Astrocyte (in vitro differentiated cells and primary cell): ENCODE measurements around the gene CEP128. TPM values are rescaled to one million over a fixed set of nuclear protein-coding genes. Genes with fewer than 3 reads are reported as not detected.

Experiments
- DNase-seq: peaks from one replicate; pipeline ENCODE4 v3.0.0-alpha.2; 2010; ENCODE audit warnings: low read depth
- FAIRE-seq: peaks from 2 replicates; lab custom pipeline; 2011; peaks lifted over from hg19 to GRCh38; lab: Jason Lieb, UNC
- H2AFZ ChIP-seq: 2 replicates; pipeline ENCODE4 v1.6.0; 2012; ENCODE audit warnings: low read depth, low read length, inconsistent platforms
- H3K27ac ChIP-seq: 2 replicates; pipeline ENCODE4 v1.5.1; 2011; ENCODE audit warnings: low read depth, low read length, inconsistent platforms
- H3K27me3 ChIP-seq: 2 replicates; pipeline ENCODE4 v1.6.0; 2011; ENCODE audit warnings: low read length, inconsistent platforms; ENCODE audit not compliant: insufficient read depth
- H3K36me3 ChIP-seq: 2 replicates; pipeline ENCODE4 v1.5.1; 2011; ENCODE audit warnings: low read length, inconsistent platforms; ENCODE audit not compliant: insufficient read depth
- H3K4me1 ChIP-seq: 2 replicates; pipeline ENCODE4 v1.5.1; 2011; ENCODE audit warnings: low read length, inconsistent platforms; ENCODE audit not compliant: insufficient read depth
- H3K4me2 ChIP-seq: 2 replicates; pipeline ENCODE4 v1.6.0; 2012; ENCODE audit warnings: low read length, inconsistent platforms
- H3K4me3 ChIP-seq: 2 replicates; pipeline ENCODE4 v1.5.1; 2011; ENCODE audit warnings: low read depth, mild to moderate bottlenecking, low read length, inconsistent platforms; ENCODE audit not compliant: insufficient read depth
- H3K79me2 ChIP-seq: 2 replicates; pipeline ENCODE4 v1.6.0; 2012; ENCODE audit warnings: mild to moderate bottlenecking, low read length, inconsistent platforms; ENCODE audit not compliant: insufficient read depth
- H3K9ac ChIP-seq: 2 replicates; pipeline ENCODE4 v1.6.0; 2012; ENCODE audit warnings: mild to moderate bottlenecking, low read length, inconsistent platforms
- H3K9me3 ChIP-seq: 2 replicates; pipeline ENCODE4 v1.5.1; 2012; ENCODE audit warnings: low read depth, mild to moderate bottlenecking, low read length, inconsistent platforms; ENCODE audit not compliant: insufficient read depth
- H4K20me1 ChIP-seq: 2 replicates; pipeline ENCODE4 v1.6.0; 2012; ENCODE audit warnings: low read length, inconsistent platforms; ENCODE audit not compliant: insufficient read depth
- H3K27ac Mint-ChIP-seq: one replicate; pipeline ENCODE4 v1.8.0; 2021; ENCODE audit warnings: mild to moderate bottlenecking, mixed read lengths; ENCODE audit not compliant: unreplicated experiment
- H3K27me3 Mint-ChIP-seq: one replicate; pipeline ENCODE4 v1.8.0; 2021; ENCODE audit warnings: low read depth, mixed read lengths; ENCODE audit not compliant: unreplicated experiment
- H3K36me3 Mint-ChIP-seq: one replicate; pipeline ENCODE4 v1.8.0; 2021; ENCODE audit warnings: low read depth, mixed read lengths; ENCODE audit not compliant: unreplicated experiment
- H3K4me1 Mint-ChIP-seq: one replicate; pipeline ENCODE4 v1.8.0; 2021; ENCODE audit warnings: low read depth, mixed read lengths; ENCODE audit not compliant: unreplicated experiment
- H3K4me3 Mint-ChIP-seq: one replicate; pipeline ENCODE4 v1.8.0; 2021; ENCODE audit warnings: mild to moderate bottlenecking, moderate library complexity, mixed read lengths; ENCODE audit not compliant: unreplicated experiment
- H3K9me3 Mint-ChIP-seq: one replicate; pipeline ENCODE4 v1.8.0; 2021; ENCODE audit warnings: mild to moderate bottlenecking, mixed read lengths; ENCODE audit not compliant: unreplicated experiment
- CTCF ChIP-seq: IDR thresholded peaks from 2 replicates; pipeline ENCODE4 v1.5.1; 2011; ENCODE audit warnings: low read depth, mild to moderate bottlenecking, inconsistent platforms, low read length, moderate library complexity; ENCODE audit not compliant: insufficient read depth
- EZH2 ChIP-seq: IDR thresholded peaks from 2 replicates; pipeline ENCODE4 v1.6.1; 2012; ENCODE audit warnings: mild to moderate bottlenecking, low read length, inconsistent platforms; ENCODE audit not compliant: insufficient read depth
- total RNA-seq: library from RNA; stranded (reverse); gene quantifications from 2 replicates; pipeline ENCODE4 v1.2.1, GENCODE V29; 2021

Gene CEP128
- total RNA-seq, 1 donor from 2014 or later, result 6.4 TPM

DNA sequence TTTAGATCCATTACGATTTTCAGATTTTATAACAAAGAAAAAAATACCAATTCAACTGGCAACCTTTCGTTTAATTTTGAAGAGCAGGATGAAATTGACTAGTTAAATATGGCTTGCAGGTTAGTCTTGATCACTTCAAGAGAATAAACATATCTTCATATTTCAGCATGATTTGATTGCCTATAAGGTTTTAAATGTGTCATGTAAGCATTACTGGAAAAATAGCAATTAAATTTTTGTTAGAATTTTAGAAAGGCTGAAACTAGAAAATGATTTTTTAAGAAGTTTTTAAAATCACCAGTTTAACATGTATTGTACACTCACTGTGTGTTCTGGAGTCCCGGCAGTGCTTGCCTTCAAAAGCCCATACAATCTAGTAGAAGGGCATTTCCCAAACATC is 420.1 kb downstream of the CEP128 start:
- Histone ChIP-seq H3K9ac (no peak overlapping the region), H3K4me1 (no peaks in the 10 kb centered on the region), H3K4me2 (no peak overlapping the region), H2AFZ (no peak overlapping the region), H3K27ac (no peak overlapping the region), H3K27me3 (no peaks in the 10 kb centered on the region), H3K4me3 (no peak overlapping the region), H3K36me3 (no peaks in the 10 kb centered on the region), H3K9me3 (no peaks in the 10 kb centered on the region), H3K79me2 (no peaks in the 10 kb centered on the region), H4K20me1 (no peaks in the 10 kb centered on the region)
- FAIRE-seq (no peak), DNase-seq (no peak)
- Mint-ChIP-seq H3K4me1 (peaks cover 6% of the 10 kb centered on the region), H3K4me3 (no peak overlapping the region), H3K9me3 (no peaks in the 10 kb centered on the region), H3K27ac (no peak overlapping the region), H3K27me3 (no peaks in the 10 kb centered on the region), H3K36me3 (no peaks in the 10 kb centered on the region)
- TF ChIP-seq CTCF (no peak), EZH2 (no peak)

GRCh38 chr14:80519002-80519401 is 422.5 kb downstream of the CEP128 start:
- no peaks in the 10 kb centered on the region for H3K9me3 ChIP-seq
- H3K27me3 Mint-ChIP-seq, result no peaks in the 10 kb centered on the region
- H3K4me3 ChIP-seq, result no peak overlapping the region
- DNase-seq (no peak), FAIRE-seq (no peak)
- H4K20me1 ChIP-seq, result no peaks in the 10 kb centered on the region
- no peak overlapping the region for H3K9ac ChIP-seq
- H2AFZ ChIP-seq, result no peak overlapping the region
- H3K27ac Mint-ChIP-seq, result no peak overlapping the region
- H3K9me3 Mint-ChIP-seq, result peaks cover 2% of the 10 kb centered on the region
- no peak overlapping the region for H3K4me2 ChIP-seq
- no peaks in the 10 kb centered on the region for H3K79me2 ChIP-seq
- H3K27me3 ChIP-seq, result no peaks in the 10 kb centered on the region
- no peak for TF ChIP-seq EZH2
- TF ChIP-seq CTCF, result no peak
- no peak overlapping the region for H3K4me3 Mint-ChIP-seq
- no peaks in the 10 kb centered on the region for H3K4me1 ChIP-seq
- H3K4me1 Mint-ChIP-seq, result peaks cover 6% of the 10 kb centered on the region
- peaks cover 2% of the 10 kb centered on the region for H3K36me3 Mint-ChIP-seq
- H3K36me3 ChIP-seq, result no peaks in the 10 kb centered on the region
- no peak overlapping the region for H3K27ac ChIP-seq

- H3K27ac Mint-ChIP-seq, result no peak overlapping the region
- TF ChIP-seq CTCF (no peak), EZH2 (no peak)
- DNase-seq (no peak), FAIRE-seq (no peak)
- no peaks in the 10 kb centered on the region for H3K27me3 ChIP-seq
- no peaks in the 10 kb centered on the region for H3K9me3 ChIP-seq
- H3K4me3 Mint-ChIP-seq, result no peak overlapping the region
- H3K36me3 Mint-ChIP-seq, result peaks cover 2% of the 10 kb centered on the region
- H3K36me3 ChIP-seq, result no peaks in the 10 kb centered on the region
- H3K9me3 Mint-ChIP-seq, result peaks cover 3% of the 10 kb centered on the region
- H3K4me2 ChIP-seq, result no peak overlapping the region
- H3K4me1 Mint-ChIP-seq, result peaks cover 4% of the 10 kb centered on the region
- H4K20me1 ChIP-seq, result no peaks in the 10 kb centered on the region
- no peaks in the 10 kb centered on the region for H3K4me1 ChIP-seq
- H3K27ac ChIP-seq, result no peak overlapping the region
- no peak overlapping the region for H3K9ac ChIP-seq
- no peak overlapping the region for H3K4me3 ChIP-seq
- H3K27me3 Mint-ChIP-seq, result no peaks in the 10 kb centered on the region
- no peaks in the 10 kb centered on the region for H3K79me2 ChIP-seq
- no peak overlapping the region for H2AFZ ChIP-seq
These were observed 423.4 kb downstream of the CEP128 start for GRCh38 chr14:80518173-80518572.
